Body of pancreas (tissue), 4 donors: ENCODE data around the gene PLPP4.

Experiments
- CTCF ChIP-seq, 7 experiments: fragments of 450-650 bp in 4 of 7; fragments of 200-600 bp in 3 of 7; sonication (generic) in 3 of 7; IDR thresholded peaks; one replicate each; pipeline ENCODE4 v1.5.1; 2016 to 2019; ENCODE audit warnings: antibody characterized with exemption in 7 of 7
- POLR2A ChIP-seq, 3 donors: fragments of 450-650 bp; IDR thresholded peaks; one replicate each; pipeline ENCODE4 v1.6.1; 2016; ENCODE audit warnings: antibody characterized with exemption in 3 of 3, mild to moderate bottlenecking in 2 of 3

GRCh38 chr10:120597902-120598301, 140.9 kb downstream of the PLPP4 start:
- no peak for TF ChIP-seq CTCF (IDR thresholded peaks at IDR 0.05)
- no peak for TF ChIP-seq POLR2A (IDR thresholded peaks at IDR 0.05)
